Uterus (tissue), 4 donors: ENCODE data around the gene LIPJ. TPM values are rescaled to one million over a fixed set of nuclear protein-coding genes. Genes with fewer than 3 reads are reported as not detected.

ENCODE experiments used
- DNase-seq, 2 donors: peaks; one replicate each; pipeline ENCODE4 v3.0.0-alpha.2; 2019 to 2020
- H3K27ac ChIP-seq, 2 donors: fragments of 200-600 bp; sonication (generic); 1 replicate in 1 of 2; 2 replicates in 1 of 2; pipeline ENCODE4 v1.5.1; 2016 to 2018
- H3K27me3 ChIP-seq, 2 donors: fragments of 200-600 bp; sonication (generic); one replicate each; pipeline ENCODE4 v1.5.1; 2018 to 2019; ENCODE audit warnings: control low read depth in 1 of 2
- H3K36me3 ChIP-seq, 2 donors: fragments of 200-600 bp; sonication (generic); one replicate each; pipeline ENCODE4 v1.5.1; 2019; ENCODE audit warnings: control low read depth in 1 of 2
- H3K4me1 ChIP-seq, 2 donors: fragments of 200-600 bp; sonication (generic); one replicate each; pipeline ENCODE4 v1.5.1; 2018 to 2019; ENCODE audit warnings: control low read depth in 1 of 2
- H3K4me3 ChIP-seq, 2 donors: fragments of 200-600 bp; sonication (generic); 1 replicate in 1 of 2; 2 replicates in 1 of 2; pipeline ENCODE4 v1.5.1; 2018 to 2019; ENCODE audit warnings: mild to moderate bottlenecking in 1 of 2
- H3K9me3 ChIP-seq, 2 donors: fragments of 200-600 bp; sonication (generic); one replicate each; pipeline ENCODE4 v1.5.1; 2019; ENCODE audit warnings: control low read depth in 1 of 2
- CTCF ChIP-seq, 4 experiments: fragments of 200-600 bp in 2 of 4; fragments of 450-650 bp in 2 of 4; sonication (generic) in 2 of 4; IDR thresholded peaks; one replicate each; pipeline ENCODE4 v1.5.1; 2016 to 2019; ENCODE audit warnings: antibody characterized with exemption in 4 of 4, mild to moderate bottlenecking in 2 of 4, moderate library complexity in 1 of 4
- POLR2A ChIP-seq, 2 donors: fragments of 450-650 bp; IDR thresholded peaks; one replicate each; pipeline ENCODE4 v1.6.1; 2016; ENCODE audit warnings: antibody characterized with exemption in 2 of 2, mild to moderate bottlenecking in 1 of 2, moderate library complexity in 1 of 2
- intact Hi-C: fragments of 100-400 bp; cut with DNase I; formaldehyde crosslinking; loops from one replicate; pipeline ENCODE4 v1.15.1; 2023; ENCODE audit warnings: low total_unique reads
- total RNA-seq, 4 donors: library from RNA; depleted of rRNA in 3 of 4; stranded (reverse); fragments of >200 nt in 3 of 4; gene quantifications; one replicate each; pipeline versions ENCODE4 v1.1.0 to v1.2.4, GENCODE V29; 2014 to 2023
- donor health status: DM: yes; HTN: yes; CAD: no.

The LIPJ gene
- 1 to 10 TPM in 1 of 4 donors, under 1 TPM in 2, not detected in 1; 0.48 to 1.2 (median 0.59) TPM for total RNA-seq

- no peaks in the 10 kb centered on the region for H3K27me3 ChIP-seq
- no peak for TF ChIP-seq POLR2A (IDR thresholded peaks at IDR 0.05)
- no peak for TF ChIP-seq CTCF (IDR thresholded peaks at IDR 0.05)
- no peaks in the 10 kb centered on the region for H3K4me1 ChIP-seq
- H3K27ac ChIP-seq = no peak within 1 kb of the TSS
- no peak within 1 kb of the TSS for H3K4me3 ChIP-seq
- H3K36me3 ChIP-seq = no peaks in the 10 kb centered on the region
- no peaks in the 10 kb centered on the region for H3K9me3 ChIP-seq
- DNase-seq = no peak
- intact Hi-C loops = no loop called here
Observed at GRCh38 chr10:88586462-88586861, at the start of gene LIPJ. LIPJ (plus strand) TSS chr10:88586762; CDS start chr10:88590688, 3,926 bp downstream.

GRCh38 chr10:88537322-88537721, 49.2 kb upstream of the LIPJ start:
- intact Hi-C loops = no loop called here
- no peak for DNase-seq
- peak overlapping the region; percentile 89 to 90 for H3K27ac ChIP-seq

GRCh38 chr10:88538048-88538447, 48.5 kb upstream of the LIPJ start:
- intact Hi-C loops = no loop called here
- Histone ChIP-seq H3K4me3 (no peak overlapping the region), H3K9me3 (no peaks in the 10 kb centered on the region), H3K27me3 (no peaks in the 10 kb centered on the region), H3K36me3 (no peaks in the 10 kb centered on the region), H3K27ac (peak overlapping the region; percentile 89 to 90), H3K4me1 (peaks cover 0 to 17% of the 10 kb centered on the region in 2 donors)
- peak in 1 of 2 donors; percentile 50 for DNase-seq
- TF ChIP-seq POLR2A (IDR thresholded peaks at IDR 0.05) = no peak
- TF ChIP-seq CTCF (IDR thresholded peaks at IDR 0.05) = no peak

More at GRCh38 chr10:88537322-88537721, 49.2 kb upstream of the LIPJ start:
- Histone ChIP-seq H3K4me3 (no peak overlapping the region), H3K4me1 (peaks cover 0 to 17% of the 10 kb centered on the region in 2 donors), H3K36me3 (no peaks in the 10 kb centered on the region), H3K27me3 (no peaks in the 10 kb centered on the region), H3K9me3 (no peaks in the 10 kb centered on the region)
- TF ChIP-seq CTCF (IDR thresholded peaks at IDR 0.05) = no peak

GRCh38 chr10:88540351-88540750, 46.2 kb upstream of the LIPJ start:
- no peak for TF ChIP-seq POLR2A (IDR thresholded peaks at IDR 0.05)
- Histone ChIP-seq H3K27ac (peak overlapping the region; percentile 89 to 90), H3K4me3 (no peak overlapping the region), H3K27me3 (no peaks in the 10 kb centered on the region), H3K36me3 (no peaks in the 10 kb centered on the region), H3K9me3 (no peaks in the 10 kb centered on the region), H3K4me1 (peaks cover 0 to 17% of the 10 kb centered on the region in 2 donors)
- intact Hi-C loops = no loop called here
- no peak for DNase-seq

GRCh38 chr10:88541116-88541626, 45.4 kb upstream of the LIPJ start:
- no peak for DNase-seq
- Histone ChIP-seq H3K36me3 (no peaks in the 10 kb centered on the region), H3K27me3 (no peaks in the 10 kb centered on the region), H3K4me3 (no peak overlapping the region), H3K27ac (peak overlapping the region; percentile 89 to 90), H3K4me1 (peaks cover 0 to 17% of the 10 kb centered on the region in 2 donors), H3K9me3 (no peaks in the 10 kb centered on the region)
- intact Hi-C loops = no loop called here
- TF ChIP-seq CTCF (IDR thresholded peaks at IDR 0.05) (no peak), POLR2A (IDR thresholded peaks at IDR 0.05) (no peak)

GRCh38 chr10:88542522-88542921, 44.0 kb upstream of the LIPJ start:
- H3K27ac ChIP-seq = peak overlapping the region; percentile 89 to 90
- DNase-seq = peak; percentile 45 to 58
- no peak overlapping the region for H3K4me3 ChIP-seq
- no peaks in the 10 kb centered on the region for H3K36me3 ChIP-seq
- H3K9me3 ChIP-seq = no peaks in the 10 kb centered on the region
- H3K4me1 ChIP-seq = peaks cover 0 to 18% of the 10 kb centered on the region in 2 donors
- intact Hi-C loops = no loop called here
- no peaks in the 10 kb centered on the region for H3K27me3 ChIP-seq
- TF ChIP-seq CTCF (IDR thresholded peaks at IDR 0.05) (no peak), POLR2A (IDR thresholded peaks at IDR 0.05) (no peak)
